Measurements from ENCODE around the gene PIK3R3.

PIK3R3 gene

GRCh38 chr1:46008585-46008984 is 123.8 kb downstream of the PIK3R3 start:
- no peaks in the 10 kb centered on the region for H3K27me3 ChIP-seq (ENCODE audit: control insufficient read depth in 1 of 2, insufficient read depth in 1 of 2, low read length in 2 of 2)

GRCh38 chr1:46005594-46005993 is 126.8 kb downstream of the PIK3R3 start:
- Histone ChIP-seq H3K14ac (ENCODE audit: low read length in 2 of 2) (no peak overlapping the region), H2BK120ac (ENCODE audit: low read depth, low read length) (no peak overlapping the region), H4K91ac (ENCODE audit: low read length) (no peak overlapping the region), H3K9ac (ENCODE audit: low read length) (no peak overlapping the region), H3K27ac (ENCODE audit: low read length, poor library complexity, severe bottlenecking) (no peak overlapping the region), H2AK5ac (ENCODE audit: low read length, severe bottlenecking) (no peak overlapping the region), H3K4ac (ENCODE audit: low read depth in 1 of 2, low read length in 2 of 2) (no peak overlapping the region), H3K4me1 (ENCODE audit: control insufficient read depth, insufficient read depth, low read depth, low read length) (no peaks in the 10 kb centered on the region), H3K36me3 (ENCODE audit: control insufficient read depth in 1 of 2, insufficient read depth in 2 of 2, low read depth in 1 of 2, low read length in 2 of 2) (peaks cover 15 to 70% of the 10 kb centered on the region in 2 experiments), H4K8ac (ENCODE audit: low read length) (no peak overlapping the region), H3K18ac (ENCODE audit: low read depth in 1 of 2, low read length in 2 of 2) (no peak overlapping the region), H3K9me3 (ENCODE audit: control insufficient read depth, low read length) (no peaks in the 10 kb centered on the region), H2AFZ (ENCODE audit: low read depth, low read length) (no peak overlapping the region), H3K4me2 (ENCODE audit: low read length, poor library complexity, severe bottlenecking) (no peak overlapping the region), H3K4me3 (ENCODE audit: insufficient read depth in 1 of 2, low read depth in 1 of 2, low read length in 2 of 2) (no peak overlapping the region), H3K23ac (ENCODE audit: low read length in 2 of 2) (no peak overlapping the region), H3K27me3 (ENCODE audit: control insufficient read depth in 1 of 2, insufficient read depth in 1 of 2, low read length in 2 of 2) (no peaks in the 10 kb centered on the region), H2BK12ac (ENCODE audit: low read length in 2 of 2) (no peak overlapping the region), H3K79me1 (replicated peaks; ENCODE audit: low read length, poor library complexity, severe bottlenecking) (no peaks in the 10 kb centered on the region), H2BK15ac (ENCODE audit: low read depth, poor library complexity, severe bottlenecking) (no peak overlapping the region), H2BK5ac (ENCODE audit: low read depth, low read length, poor library complexity, severe bottlenecking) (no peak overlapping the region)
- DNase-seq = no peak
- 86% methylated on average over 1 of the region's 1 CpG for WGBS

More at GRCh38 chr1:46008585-46008984, 123.8 kb downstream of the PIK3R3 start:
- H2AFZ ChIP-seq (ENCODE audit: low read depth, low read length) = no peak overlapping the region
- no peak overlapping the region for H4K91ac ChIP-seq (ENCODE audit: low read length)
- no peak overlapping the region for H3K18ac ChIP-seq (ENCODE audit: low read depth in 1 of 2, low read length in 2 of 2)
- H3K14ac ChIP-seq (ENCODE audit: low read length in 2 of 2) = no peak overlapping the region
- no peak overlapping the region for H3K23ac ChIP-seq (ENCODE audit: low read length in 2 of 2)
- no peak overlapping the region for H2BK120ac ChIP-seq (ENCODE audit: low read depth, low read length)
- H3K4me2 ChIP-seq (ENCODE audit: low read length, poor library complexity, severe bottlenecking) = no peak overlapping the region
- peaks cover 15 to 82% of the 10 kb centered on the region in 2 experiments for H3K36me3 ChIP-seq (ENCODE audit: control insufficient read depth in 1 of 2, insufficient read depth in 2 of 2, low read depth in 1 of 2, low read length in 2 of 2)
- no peak overlapping the region for H3K9ac ChIP-seq (ENCODE audit: low read length)
- H3K4me1 ChIP-seq (ENCODE audit: control insufficient read depth, insufficient read depth, low read depth, low read length) = no peaks in the 10 kb centered on the region
- H3K9me3 ChIP-seq (ENCODE audit: control insufficient read depth, low read length) = no peaks in the 10 kb centered on the region
- no peak for DNase-seq
- no peak overlapping the region for H4K8ac ChIP-seq (ENCODE audit: low read length)
- H3K4me3 ChIP-seq (ENCODE audit: insufficient read depth in 1 of 2, low read depth in 1 of 2, low read length in 2 of 2) = no peak overlapping the region
- H2BK5ac ChIP-seq (ENCODE audit: low read depth, low read length, poor library complexity, severe bottlenecking) = no peak overlapping the region
- H2BK12ac ChIP-seq (ENCODE audit: low read length in 2 of 2) = no peak overlapping the region
- H3K4ac ChIP-seq (ENCODE audit: low read depth in 1 of 2, low read length in 2 of 2) = no peak overlapping the region
- no peak overlapping the region for H3K27ac ChIP-seq (ENCODE audit: low read length, poor library complexity, severe bottlenecking)
- H3K79me1 ChIP-seq (replicated peaks; ENCODE audit: low read length, poor library complexity, severe bottlenecking) = no peaks in the 10 kb centered on the region
- no peak overlapping the region for H2AK5ac ChIP-seq (ENCODE audit: low read length, severe bottlenecking)
- H2BK15ac ChIP-seq (ENCODE audit: low read depth, poor library complexity, severe bottlenecking) = no peak overlapping the region

GRCh38 chr1:46004492-46004891 is 127.9 kb downstream of the PIK3R3 start:
- H3K4me3 ChIP-seq (ENCODE audit: insufficient read depth in 1 of 2, low read depth in 1 of 2, low read length in 2 of 2) = no peak overlapping the region
- DNase-seq = no peak
- no peaks in the 10 kb centered on the region for H3K9me3 ChIP-seq (ENCODE audit: control insufficient read depth, low read length)
- no peak overlapping the region for H4K8ac ChIP-seq (ENCODE audit: low read length)
- no peaks in the 10 kb centered on the region for H3K79me1 ChIP-seq (replicated peaks; ENCODE audit: low read length, poor library complexity, severe bottlenecking)
- H3K4me1 ChIP-seq (ENCODE audit: control insufficient read depth, insufficient read depth, low read depth, low read length) = no peaks in the 10 kb centered on the region
- H2AK5ac ChIP-seq (ENCODE audit: low read length, severe bottlenecking) = no peak overlapping the region
- H2BK12ac ChIP-seq (ENCODE audit: low read length in 2 of 2) = no peak overlapping the region
- H3K4ac ChIP-seq (ENCODE audit: low read depth in 1 of 2, low read length in 2 of 2) = no peak overlapping the region
- no peak overlapping the region for H3K14ac ChIP-seq (ENCODE audit: low read length in 2 of 2)
- no peak overlapping the region for H2AFZ ChIP-seq (ENCODE audit: low read depth, low read length)
- no CpG with 5 or more reads among the region's 1 CpG for WGBS
- no peak overlapping the region for H2BK120ac ChIP-seq (ENCODE audit: low read depth, low read length)
- no peak overlapping the region for H3K4me2 ChIP-seq (ENCODE audit: low read length, poor library complexity, severe bottlenecking)
- H2BK5ac ChIP-seq (ENCODE audit: low read depth, low read length, poor library complexity, severe bottlenecking) = no peak overlapping the region
- no peak overlapping the region for H3K27ac ChIP-seq (ENCODE audit: low read length, poor library complexity, severe bottlenecking)
- peaks cover 21 to 62% of the 10 kb centered on the region in 2 experiments for H3K36me3 ChIP-seq (ENCODE audit: control insufficient read depth in 1 of 2, insufficient read depth in 2 of 2, low read depth in 1 of 2, low read length in 2 of 2)
- H2BK15ac ChIP-seq (ENCODE audit: low read depth, poor library complexity, severe bottlenecking) = no peak overlapping the region
- no peak overlapping the region for H3K18ac ChIP-seq (ENCODE audit: low read depth in 1 of 2, low read length in 2 of 2)
- no peak overlapping the region for H4K91ac ChIP-seq (ENCODE audit: low read length)
- H3K23ac ChIP-seq (ENCODE audit: low read length in 2 of 2) = no peak overlapping the region
- no peak overlapping the region for H3K9ac ChIP-seq (ENCODE audit: low read length)
- H3K27me3 ChIP-seq (ENCODE audit: control insufficient read depth in 1 of 2, insufficient read depth in 1 of 2, low read length in 2 of 2) = no peaks in the 10 kb centered on the region

- WGBS = 93% methylated on average over 5 of the region's 5 CpGs
- H3K14ac ChIP-seq (ENCODE audit: low read length in 2 of 2) = no peak overlapping the region
These were observed 129.1 kb downstream of the PIK3R3 start for GRCh38 chr1:46003315-46003714.

More at GRCh38 chr1:46003315-46003714, 129.1 kb downstream of the PIK3R3 start:
- Histone ChIP-seq H2AFZ (ENCODE audit: low read depth, low read length) (no peak overlapping the region), H2BK120ac (ENCODE audit: low read depth, low read length) (no peak overlapping the region), H3K79me1 (replicated peaks; ENCODE audit: low read length, poor library complexity, severe bottlenecking) (no peaks in the 10 kb centered on the region), H3K27ac (ENCODE audit: low read length, poor library complexity, severe bottlenecking) (no peak overlapping the region), H3K27me3 (ENCODE audit: control insufficient read depth in 1 of 2, insufficient read depth in 1 of 2, low read length in 2 of 2) (no peaks in the 10 kb centered on the region), H3K4me1 (ENCODE audit: control insufficient read depth, insufficient read depth, low read depth, low read length) (no peaks in the 10 kb centered on the region), H3K36me3 (ENCODE audit: control insufficient read depth in 1 of 2, insufficient read depth in 2 of 2, low read depth in 1 of 2, low read length in 2 of 2) (peaks cover 17 to 55% of the 10 kb centered on the region in 2 experiments), H3K4ac (ENCODE audit: low read depth in 1 of 2, low read length in 2 of 2) (no peak overlapping the region), H2AK5ac (ENCODE audit: low read length, severe bottlenecking) (no peak overlapping the region), H4K91ac (ENCODE audit: low read length) (no peak overlapping the region), H4K8ac (ENCODE audit: low read length) (no peak overlapping the region), H3K4me3 (ENCODE audit: insufficient read depth in 1 of 2, low read depth in 1 of 2, low read length in 2 of 2) (no peak overlapping the region), H3K18ac (ENCODE audit: low read depth in 1 of 2, low read length in 2 of 2) (no peak overlapping the region), H3K9ac (ENCODE audit: low read length) (no peak overlapping the region), H3K23ac (ENCODE audit: low read length in 2 of 2) (no peak overlapping the region), H2BK12ac (ENCODE audit: low read length in 2 of 2) (no peak overlapping the region), H2BK15ac (ENCODE audit: low read depth, poor library complexity, severe bottlenecking) (no peak overlapping the region), H3K4me2 (ENCODE audit: low read length, poor library complexity, severe bottlenecking) (no peak overlapping the region), H3K9me3 (ENCODE audit: control insufficient read depth, low read length) (no peaks in the 10 kb centered on the region), H2BK5ac (ENCODE audit: low read depth, low read length, poor library complexity, severe bottlenecking) (no peak overlapping the region)
- no peak for DNase-seq

Measured in mesenchymal stem cell (in vitro differentiated cells and primary cell).